Stomach (tissue), 4 donors: Measurements from ENCODE around the gene ADGB.
"Not testable (repeated sequence)": the region's sequence is repeated elsewhere in the genome, so short reads cannot be mapped to it uniquely, and the experiment has no call there.

Experiments
- EP300 ChIP-seq: sonication (generic); formaldehyde crosslinking; IDR thresholded peaks from one replicate; pipeline ENCODE4 v1.6.1; 2017; ENCODE audit warnings: antibody characterized with exemption
- TF ChIP-seq, protein P1 (sequence below), 7 experiments: fragments of 450-650 bp in 4 of 7; fragments of 200-600 bp in 3 of 7; sonication (generic) in 3 of 7; IDR thresholded peaks; one replicate each; pipeline ENCODE4 v1.5.1; 2016 to 2019; ENCODE audit warnings: antibody characterized with exemption in 7 of 7, control low read depth in 2 of 7, mild to moderate bottlenecking in 1 of 7

DNA sequence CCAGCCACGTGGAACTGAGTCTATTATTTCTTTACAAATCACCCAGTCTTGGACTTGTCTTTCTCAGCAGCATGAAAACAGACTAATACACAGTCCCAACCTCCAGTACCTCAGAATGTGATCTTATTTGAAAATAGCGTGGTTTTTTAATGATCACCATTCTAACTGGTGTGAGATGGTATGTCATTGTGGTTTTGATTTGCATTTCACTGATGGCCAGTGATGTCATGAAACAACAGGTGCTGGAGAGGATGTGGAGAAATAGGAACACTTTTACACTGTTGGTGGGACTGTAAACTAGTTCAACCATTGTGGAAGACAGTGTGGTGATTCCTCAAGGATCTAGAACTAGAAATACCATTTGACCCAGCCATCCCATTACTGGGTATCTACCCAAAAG is 32.1 kb upstream of the ADGB start:
- TF ChIP-seq, protein P1, sequence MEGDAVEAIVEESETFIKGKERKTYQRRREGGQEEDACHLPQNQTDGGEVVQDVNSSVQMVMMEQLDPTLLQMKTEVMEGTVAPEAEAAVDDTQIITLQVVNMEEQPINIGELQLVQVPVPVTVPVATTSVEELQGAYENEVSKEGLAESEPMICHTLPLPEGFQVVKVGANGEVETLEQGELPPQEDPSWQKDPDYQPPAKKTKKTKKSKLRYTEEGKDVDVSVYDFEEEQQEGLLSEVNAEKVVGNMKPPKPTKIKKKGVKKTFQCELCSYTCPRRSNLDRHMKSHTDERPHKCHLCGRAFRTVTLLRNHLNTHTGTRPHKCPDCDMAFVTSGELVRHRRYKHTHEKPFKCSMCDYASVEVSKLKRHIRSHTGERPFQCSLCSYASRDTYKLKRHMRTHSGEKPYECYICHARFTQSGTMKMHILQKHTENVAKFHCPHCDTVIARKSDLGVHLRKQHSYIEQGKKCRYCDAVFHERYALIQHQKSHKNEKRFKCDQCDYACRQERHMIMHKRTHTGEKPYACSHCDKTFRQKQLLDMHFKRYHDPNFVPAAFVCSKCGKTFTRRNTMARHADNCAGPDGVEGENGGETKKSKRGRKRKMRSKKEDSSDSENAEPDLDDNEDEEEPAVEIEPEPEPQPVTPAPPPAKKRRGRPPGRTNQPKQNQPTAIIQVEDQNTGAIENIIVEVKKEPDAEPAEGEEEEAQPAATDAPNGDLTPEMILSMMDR (IDR thresholded peaks at IDR 0.05), result not testable (repeated sequence)
- not testable (repeated sequence) for TF ChIP-seq EP300
